Mucosa of stomach (tissue), 1 donor: ENCODE results near the gene MOGAT1.
"Not testable (repeated sequence)": the region's sequence is repeated elsewhere in the genome, so short reads cannot be mapped to it uniquely, and the experiment has no call there.

Experiments
- H3K27me3 ChIP-seq: one replicate; pipeline ENCODE4 v1.7.0; 2013; ENCODE audit warnings: mild to moderate bottlenecking, low read length; ENCODE audit not compliant: control insufficient read depth, insufficient read depth
- H3K36me3 ChIP-seq: one replicate; pipeline ENCODE4 v1.7.0; 2013; ENCODE audit warnings: low read length; ENCODE audit not compliant: control insufficient read depth, insufficient read depth
- H3K4me1 ChIP-seq: one replicate; pipeline ENCODE4 v1.7.0; 2013; ENCODE audit warnings: mild to moderate bottlenecking, low read length; ENCODE audit not compliant: control insufficient read depth, insufficient read depth
- H3K4me3 ChIP-seq: one replicate; pipeline ENCODE4 v1.7.0; 2013; ENCODE audit warnings: low read length
- H3K9ac ChIP-seq: one replicate; pipeline ENCODE4 v1.7.0; 2013; ENCODE audit warnings: mild to moderate bottlenecking, low read length, moderate library complexity
- H3K9me3 ChIP-seq: one replicate; pipeline ENCODE4 v1.7.0; 2013; ENCODE audit warnings: mild to moderate bottlenecking, low read length, moderate library complexity; ENCODE audit not compliant: control insufficient read depth
- donor health status: Pancreatic carcinoma.

Gene MOGAT1

GRCh38 chr2:222754324-222754930, 83.0 kb downstream of the MOGAT1 start:
- no peaks in the 10 kb centered on the region for H3K27me3 ChIP-seq
- no peaks in the 10 kb centered on the region for H3K36me3 ChIP-seq
- H3K4me1 ChIP-seq = peaks cover 14% of the 10 kb centered on the region
- H3K9ac ChIP-seq = no peak overlapping the region
- H3K4me3 ChIP-seq = no peak overlapping the region
- H3K9me3 ChIP-seq = no peaks in the 10 kb centered on the region

DNA sequence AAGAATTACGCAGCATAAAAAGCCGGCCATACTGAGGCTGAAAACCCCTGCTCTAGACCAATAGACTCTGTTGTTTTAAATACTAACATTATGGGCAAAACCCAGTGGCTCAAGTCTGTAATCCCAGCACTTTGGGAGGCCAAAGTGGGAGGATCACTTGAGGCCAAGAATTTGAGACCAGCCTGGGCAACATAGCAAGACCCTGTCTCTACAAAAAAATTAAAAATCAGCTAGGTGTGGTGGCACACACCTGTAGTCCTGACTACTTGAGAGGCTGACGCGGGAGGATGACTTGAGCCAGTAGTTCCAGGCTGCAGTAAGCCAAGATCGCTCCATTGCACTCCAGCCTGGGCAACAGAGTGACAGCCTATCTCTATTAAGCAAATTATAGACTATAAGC, 84.1 kb downstream of the MOGAT1 start:
- H3K9me3 ChIP-seq, H3K27me3 ChIP-seq, H3K4me3 ChIP-seq, H3K9ac ChIP-seq, H3K36me3 ChIP-seq: not testable (repeated sequence)
- H3K4me1 ChIP-seq = peaks cover 14% of the 10 kb centered on the region

DNA sequence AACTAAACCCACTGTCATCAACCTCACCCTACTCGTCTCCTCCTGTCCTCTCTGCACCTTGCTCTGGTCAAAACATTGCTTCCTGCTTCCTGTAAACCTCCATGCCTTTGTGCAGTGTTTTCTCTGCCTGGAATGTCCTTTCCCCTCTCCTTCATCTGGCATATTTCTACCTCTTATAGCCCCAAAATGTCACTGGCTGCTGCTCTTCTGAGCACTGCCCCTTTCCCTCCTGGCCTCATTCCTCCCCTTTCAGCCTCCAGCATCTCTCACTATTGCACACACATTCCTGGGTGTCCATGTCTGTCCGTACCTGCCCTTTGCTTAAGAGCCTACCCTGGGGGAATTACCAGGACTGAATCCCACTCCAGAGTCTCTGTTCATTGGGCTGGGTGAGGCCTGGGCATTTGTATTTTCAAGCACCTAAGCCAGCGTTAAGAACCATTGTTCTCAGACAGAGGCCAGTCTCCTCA, 84.9 kb downstream of the MOGAT1 start:
- Histone ChIP-seq H3K27me3 (no peaks in the 10 kb centered on the region), H3K36me3 (no peaks in the 10 kb centered on the region), H3K4me3 (no peak overlapping the region), H3K4me1 (peaks cover 14% of the 10 kb centered on the region), H3K9me3 (no peaks in the 10 kb centered on the region), H3K9ac (no peak overlapping the region)

- Histone ChIP-seq H3K4me1 (peaks cover 14% of the 10 kb centered on the region), H3K4me3 (no peak overlapping the region), H3K27me3 (no peaks in the 10 kb centered on the region), H3K9ac (no peak overlapping the region), H3K9me3 (no peaks in the 10 kb centered on the region), H3K36me3 (no peaks in the 10 kb centered on the region)
These were observed 85.6 kb downstream of the MOGAT1 start for GRCh38 chr2:222756951-222757650.
